Muscle layer of colon (tissue), 2 donors: ENCODE data around the gene CDX1.

Experiments
- H3K27ac ChIP-seq: one replicate; pipeline ENCODE4 v1.7.0; 2013; ENCODE audit warnings: low read depth, mild to moderate bottlenecking, low read length, moderate library complexity
- H3K27me3 ChIP-seq, 2 donors: one replicate each; pipeline ENCODE4 v1.7.0; 2013; ENCODE audit warnings: low read length in 2 of 2, mild to moderate bottlenecking in 2 of 2; ENCODE audit not compliant: insufficient read depth in 2 of 2, control insufficient read depth in 1 of 2
- H3K36me3 ChIP-seq: one replicate; pipeline ENCODE4 v1.7.0; 2013; ENCODE audit warnings: mild to moderate bottlenecking, low read length; ENCODE audit not compliant: insufficient read depth
- H3K4me1 ChIP-seq: one replicate; pipeline ENCODE4 v1.7.0; 2013; ENCODE audit warnings: mild to moderate bottlenecking, low read length; ENCODE audit not compliant: insufficient read depth
- H3K4me3 ChIP-seq, 2 donors: one replicate each; pipeline ENCODE4 v1.7.0; 2013; ENCODE audit warnings: low read length in 2 of 2, low read depth in 1 of 2, mild to moderate bottlenecking in 1 of 2, moderate library complexity in 1 of 2
- H3K9ac ChIP-seq: one replicate; pipeline ENCODE4 v1.7.0; 2013; ENCODE audit warnings: low read length
- H3K9me3 ChIP-seq: one replicate; pipeline ENCODE4 v1.7.0; 2013; ENCODE audit warnings: mild to moderate bottlenecking, low read length
- donor health status: abdominal sarcoma.
- donor health status: Adenocarcinoma of cecum.

CDX1 gene

GRCh38 chr5:150189728-150190502, 23.3 kb downstream of the CDX1 start, which contains the start of gene SLC6A7:
SLC6A7 (plus strand) TSS chr5:150190062; CDS start chr5:150190328, 266 bp downstream.
- Histone ChIP-seq H3K9me3 (no peaks in the 10 kb centered on the region), H3K27ac (no peak within 1 kb of the TSS), H3K4me3 (no peak within 1 kb of the TSS), H3K9ac (no peak within 1 kb of the TSS), H3K36me3 (no peaks in the 10 kb centered on the region), H3K4me1 (no peaks in the 10 kb centered on the region), H3K27me3 (peaks cover 7 to 32% of the 10 kb centered on the region in 2 donors)

- H3K27me3 ChIP-seq, result peaks cover 7 to 32% of the 10 kb centered on the region in 2 donors
- H3K4me1 ChIP-seq, result no peaks in the 10 kb centered on the region
- no peak overlapping the region for H3K4me3 ChIP-seq
- no peaks in the 10 kb centered on the region for H3K9me3 ChIP-seq
- no peak overlapping the region for H3K27ac ChIP-seq
- no peaks in the 10 kb centered on the region for H3K36me3 ChIP-seq
- H3K9ac ChIP-seq, result no peak overlapping the region
These were observed 24.0 kb downstream of the CDX1 start for GRCh38 chr5:150190503-150190979.

GRCh38 chr5:150190987-150191386, 24.4 kb downstream of the CDX1 start:
- peaks cover 7 to 32% of the 10 kb centered on the region in 2 donors for H3K27me3 ChIP-seq
- H3K4me3 ChIP-seq, result no peak overlapping the region
- H3K9me3 ChIP-seq, result no peaks in the 10 kb centered on the region
- no peaks in the 10 kb centered on the region for H3K4me1 ChIP-seq
- no peaks in the 10 kb centered on the region for H3K36me3 ChIP-seq
- H3K9ac ChIP-seq, result no peak overlapping the region
- H3K27ac ChIP-seq, result no peak overlapping the region

- Histone ChIP-seq H3K27ac (no peak overlapping the region), H3K4me3 (no peak overlapping the region), H3K4me1 (no peaks in the 10 kb centered on the region), H3K9ac (no peak overlapping the region), H3K27me3 (peaks cover 7 to 32% of the 10 kb centered on the region in 2 donors), H3K36me3 (no peaks in the 10 kb centered on the region), H3K9me3 (no peaks in the 10 kb centered on the region)
These were observed 25.9 kb downstream of the CDX1 start for GRCh38 chr5:150192462-150192861.

- H3K27me3 ChIP-seq, result peaks cover 0 to 4% of the 10 kb centered on the region in 2 donors
- no peak overlapping the region for H3K4me3 ChIP-seq
- H3K36me3 ChIP-seq, result no peaks in the 10 kb centered on the region
- no peak overlapping the region for H3K27ac ChIP-seq
- H3K9ac ChIP-seq, result no peak overlapping the region
- no peaks in the 10 kb centered on the region for H3K4me1 ChIP-seq
- no peaks in the 10 kb centered on the region for H3K9me3 ChIP-seq
These were observed 29.3 kb downstream of the CDX1 start for GRCh38 chr5:150195736-150196485.

- Histone ChIP-seq H3K9me3 (no peaks in the 10 kb centered on the region), H3K27ac (no peak overlapping the region), H3K27me3 (no peaks in the 10 kb centered on the region)
These were observed 29.9 kb downstream of the CDX1 start for GRCh38 chr5:150196514-150196913.

GRCh38 chr5:150196986-150197385, 30.4 kb downstream of the CDX1 start:
- no peak overlapping the region for H3K27ac ChIP-seq
- no peak overlapping the region for H3K9ac ChIP-seq
- H3K4me3 ChIP-seq, result no peak overlapping the region
- no peaks in the 10 kb centered on the region for H3K36me3 ChIP-seq
- H3K27me3 ChIP-seq, result no peaks in the 10 kb centered on the region
- no peaks in the 10 kb centered on the region for H3K9me3 ChIP-seq
- no peaks in the 10 kb centered on the region for H3K4me1 ChIP-seq

More at GRCh38 chr5:150196514-150196913, 29.9 kb downstream of the CDX1 start:
- Histone ChIP-seq H3K9ac (no peak overlapping the region), H3K4me1 (no peaks in the 10 kb centered on the region), H3K4me3 (no peak overlapping the region), H3K36me3 (no peaks in the 10 kb centered on the region)

- Histone ChIP-seq H3K4me3 (no peak overlapping the region), H3K36me3 (no peaks in the 10 kb centered on the region)
These were observed 30.9 kb downstream of the CDX1 start for GRCh38 chr5:150197476-150197875.

GRCh38 chr5:150202501-150202900, 35.9 kb downstream of the CDX1 start:
- Histone ChIP-seq H3K27me3 (no peaks in the 10 kb centered on the region), H3K9ac (no peak overlapping the region), H3K36me3 (no peaks in the 10 kb centered on the region), H3K4me3 (no peak overlapping the region), H3K27ac (no peak overlapping the region), H3K4me1 (no peaks in the 10 kb centered on the region), H3K9me3 (no peaks in the 10 kb centered on the region)

More at GRCh38 chr5:150197476-150197875, 30.9 kb downstream of the CDX1 start:
- no peaks in the 10 kb centered on the region for H3K4me1 ChIP-seq
- H3K9me3 ChIP-seq, result no peaks in the 10 kb centered on the region
- no peak overlapping the region for H3K9ac ChIP-seq
- H3K27ac ChIP-seq, result no peak overlapping the region
- H3K27me3 ChIP-seq, result no peaks in the 10 kb centered on the region

GRCh38 chr5:150203832-150204589, 37.4 kb downstream of the CDX1 start:
- H3K27ac ChIP-seq, result no peak overlapping the region
- no peak overlapping the region for H3K9ac ChIP-seq
- H3K9me3 ChIP-seq, result no peaks in the 10 kb centered on the region
- no peaks in the 10 kb centered on the region for H3K36me3 ChIP-seq
- H3K27me3 ChIP-seq, result no peaks in the 10 kb centered on the region
- H3K4me3 ChIP-seq, result no peak overlapping the region
- no peaks in the 10 kb centered on the region for H3K4me1 ChIP-seq

- Histone ChIP-seq H3K9ac (no peak overlapping the region), H3K27ac (no peak overlapping the region), H3K27me3 (no peaks in the 10 kb centered on the region), H3K36me3 (no peaks in the 10 kb centered on the region), H3K4me3 (no peak overlapping the region), H3K4me1 (no peaks in the 10 kb centered on the region), H3K9me3 (no peaks in the 10 kb centered on the region)
These were observed 38.0 kb downstream of the CDX1 start for GRCh38 chr5:150204590-150204960.
